Dermis lymphatic vessel endothelial cell (primary cell): ENCODE results near the gene KPNA3. TPM values are rescaled to one million over a fixed set of nuclear protein-coding genes. Genes with fewer than 3 reads are reported as not detected.

ENCODE experiments used
- total RNA-seq: library from RNA; depleted of rRNA; stranded (reverse); fragments of >200 nt; gene quantifications from 2 replicates; pipeline ENCODE4 v1.2.1, GENCODE V29; 2014

The KPNA3 gene, protein sequence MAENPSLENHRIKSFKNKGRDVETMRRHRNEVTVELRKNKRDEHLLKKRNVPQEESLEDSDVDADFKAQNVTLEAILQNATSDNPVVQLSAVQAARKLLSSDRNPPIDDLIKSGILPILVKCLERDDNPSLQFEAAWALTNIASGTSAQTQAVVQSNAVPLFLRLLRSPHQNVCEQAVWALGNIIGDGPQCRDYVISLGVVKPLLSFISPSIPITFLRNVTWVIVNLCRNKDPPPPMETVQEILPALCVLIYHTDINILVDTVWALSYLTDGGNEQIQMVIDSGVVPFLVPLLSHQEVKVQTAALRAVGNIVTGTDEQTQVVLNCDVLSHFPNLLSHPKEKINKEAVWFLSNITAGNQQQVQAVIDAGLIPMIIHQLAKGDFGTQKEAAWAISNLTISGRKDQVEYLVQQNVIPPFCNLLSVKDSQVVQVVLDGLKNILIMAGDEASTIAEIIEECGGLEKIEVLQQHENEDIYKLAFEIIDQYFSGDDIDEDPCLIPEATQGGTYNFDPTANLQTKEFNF
- total RNA-seq = 31.2 and 37.7 TPM in 2 replicates

DNA sequence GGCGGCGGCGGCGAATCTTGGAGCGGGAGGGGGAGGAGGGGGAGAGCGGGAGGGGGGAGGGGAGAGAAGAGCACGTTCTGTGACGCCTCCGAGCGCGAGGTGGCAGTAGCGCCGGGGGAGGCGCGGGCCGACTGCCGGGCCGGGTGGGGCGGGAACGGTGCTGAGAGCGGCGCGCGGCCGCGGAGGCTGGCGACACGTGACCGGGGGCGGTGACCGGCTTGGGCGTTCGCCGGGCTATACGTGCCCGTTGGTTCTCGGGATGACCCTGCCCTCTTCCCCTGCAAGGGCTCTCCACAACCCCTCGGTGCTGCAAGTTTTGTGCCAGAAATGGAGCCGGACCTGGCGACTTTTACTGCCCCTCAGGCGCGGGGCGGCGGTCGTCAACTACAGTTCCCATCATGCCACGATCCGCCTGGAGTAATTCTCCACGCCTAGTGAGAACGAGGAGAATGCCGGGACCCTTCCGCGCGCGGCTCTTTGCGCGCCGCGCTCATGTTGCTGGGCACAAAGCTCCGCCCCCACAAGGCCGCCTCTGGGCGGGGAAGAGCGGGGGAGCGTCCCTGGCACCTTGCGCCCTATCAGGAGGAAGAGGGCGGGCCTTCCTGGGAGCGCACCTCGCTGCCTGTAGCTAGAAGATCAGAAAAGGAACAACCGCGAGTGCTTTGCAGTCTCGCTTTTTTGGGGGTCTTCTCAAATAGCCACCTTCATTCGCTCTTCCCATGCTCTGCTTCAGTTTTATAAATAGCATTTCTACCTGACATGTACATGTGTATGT, at the start of gene KPNA3:
KPNA3 (minus strand) TSS at position 133 of the 775 bp plus-strand sequence. CDS start 176 bp downstream, outside the sequence.

DNA sequence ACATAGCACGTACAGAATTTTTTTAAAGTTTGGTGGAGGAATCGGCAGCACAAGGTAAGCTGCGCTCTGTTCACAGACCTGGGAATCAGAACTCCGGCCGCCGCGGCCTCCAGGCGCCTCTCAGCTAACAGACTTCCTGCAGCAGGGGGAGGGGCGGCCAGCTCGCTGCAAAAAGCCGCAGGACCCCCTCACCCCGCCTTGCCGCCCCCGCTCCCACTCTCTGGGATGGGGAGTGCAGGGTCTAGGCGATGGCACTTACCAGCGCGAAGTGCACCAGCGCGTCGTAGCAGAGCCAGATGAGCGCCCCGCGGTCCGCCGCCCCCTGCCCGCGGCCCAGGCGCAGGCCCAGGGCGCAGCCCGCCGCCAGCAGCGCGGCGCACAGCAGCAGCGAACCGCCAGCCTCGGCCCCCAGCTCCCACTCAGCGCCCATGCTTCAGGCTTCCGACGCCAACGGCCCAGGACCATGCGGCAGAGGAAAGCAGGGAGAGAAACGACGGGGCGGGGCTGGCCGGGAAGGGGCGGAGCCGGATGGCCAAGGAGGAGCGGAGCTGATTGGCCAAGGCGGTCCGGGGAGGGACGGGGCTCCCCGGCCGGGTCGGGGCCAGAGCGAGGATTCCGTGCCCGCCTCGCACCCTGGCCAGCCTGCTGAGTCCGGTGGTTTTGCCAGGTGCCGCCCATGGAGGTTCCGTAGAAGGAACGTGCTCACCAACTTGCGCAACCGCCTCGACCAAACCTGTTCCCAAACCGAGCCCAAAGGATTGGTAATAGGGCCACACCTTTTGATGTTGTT, 101.3 kb downstream of the KPNA3 start, which contains the start of gene EBPL:
EBPL (minus strand) TSS at position 492 of the 790 bp plus-strand sequence; CDS start at position 430, 62 bp downstream.

Other genes with a start within 250 kb of the KPNA3 start
- gene RCBTB1, start 207.1 kb downstream of the KPNA3 start, total RNA-seq = 24.5 and 32.0 TPM in 2 replicates
- gene ARL11, start 164.2 kb downstream of the KPNA3 start, total RNA-seq = 0.26 and 0.33 TPM in 2 replicates
- gene EBPL, start 101.2 kb downstream of the KPNA3 start, total RNA-seq = 94.5 and 131 TPM in 2 replicates
- gene SPRYD7, start 143.7 kb upstream of the KPNA3 start, total RNA-seq = 3.1 and 3.3 TPM in 2 replicates
- 20.9 and 34.6 TPM in 2 replicates for gene TRIM13, start 204.4 kb upstream of the KPNA3 start, total RNA-seq
- 5.2 and 9.5 TPM in 2 replicates for gene KCNRG, start 222.8 kb upstream of the KPNA3 start, total RNA-seq